Measurements from ENCODE around the gene CDAN1. TPM values are rescaled to one million over a fixed set of nuclear protein-coding genes. Genes with fewer than 3 reads are reported as not detected.

Gene CDAN1
- total and polyA plus RNA-seq, 3 experiments from 2014 or later, result 11.2 to 24.8 (median 24.7) TPM

- Mint-ChIP-seq H3K27ac (no peak overlapping the region), H3K36me3 (peaks cover 5 to 25% (median 10%) of the 10 kb centered on the region in 3 donors), H3K4me1 (peaks cover 5 to 6% (median 6%) of the 10 kb centered on the region in 3 donors), H3K4me3 (peak overlapping the region in 1 of 7 donors; percentile 7), H3K27me3 (no peaks in the 10 kb centered on the region), H3K9me3 (no peaks in the 10 kb centered on the region)
- ChIA-PET CTCF (no interaction called here), POLR2A (no interaction called here)
- no peak overlapping the region for H3K4me3 ChIP-seq (ENCODE audit: low read length)
- H3K36me3 ChIP-seq (ENCODE audit: insufficient read depth, low read length), result no peaks in the 10 kb centered on the region
- no peaks in the 10 kb centered on the region for H3K27me3 ChIP-seq (ENCODE audit: insufficient read depth, low read length, poor library complexity, severe bottlenecking)
- H3K4me1 ChIP-seq (ENCODE audit: insufficient read depth, low read length), result peaks cover 6% of the 10 kb centered on the region
- H3K9me3 ChIP-seq (ENCODE audit: low read length), result no peaks in the 10 kb centered on the region
- no peak for DNase-seq
- no peak overlapping the region for H3K27ac ChIP-seq (ENCODE audit: low read depth, low read length)
These were observed 5.2 kb upstream of the CDAN1 start for GRCh38 chr15:42742149-42742548.

- Mint-ChIP-seq H3K27me3 (no peaks in the 10 kb centered on the region), H3K36me3 (peaks cover 5 to 23% (median 10%) of the 10 kb centered on the region in 3 donors), H3K4me3 (peak overlapping the region in 1 of 7 donors; percentile 7), H3K4me1 (peaks cover 6% of the 10 kb centered on the region in 3 donors), H3K9me3 (no peaks in the 10 kb centered on the region), H3K27ac (no peak overlapping the region)
- CTCF ChIA-PET, result no interaction called here
- Histone ChIP-seq H3K36me3 (ENCODE audit: insufficient read depth, low read length) (no peaks in the 10 kb centered on the region), H3K27ac (ENCODE audit: low read depth, low read length) (no peak overlapping the region), H3K27me3 (ENCODE audit: insufficient read depth, low read length, poor library complexity, severe bottlenecking) (no peaks in the 10 kb centered on the region), H3K4me1 (ENCODE audit: insufficient read depth, low read length) (peaks cover 6% of the 10 kb centered on the region), H3K9me3 (ENCODE audit: low read length) (no peaks in the 10 kb centered on the region), H3K4me3 (ENCODE audit: low read length) (no peak overlapping the region)
- POLR2A ChIA-PET, result no interaction called here
- DNase-seq, result no peak
These were observed 4.8 kb upstream of the CDAN1 start for GRCh38 chr15:42741710-42742109.

- ChIA-PET POLR2A (no interaction called here), CTCF (interaction anchor here (0.9 to 1.9 kb wide), 2 partner anchors 34 to 188 kb away, joined by 3 to 4 read pairs; no protein-coding TSS in a partner anchor)
- no peaks in the 10 kb centered on the region for H3K27me3 Mint-ChIP-seq
- Histone ChIP-seq H3K27me3 (ENCODE audit: insufficient read depth, low read length, poor library complexity, severe bottlenecking) (no peaks in the 10 kb centered on the region), H3K36me3 (ENCODE audit: insufficient read depth, low read length) (peaks cover 9% of the 10 kb centered on the region), H3K4me1 (ENCODE audit: insufficient read depth, low read length) (peaks cover 12% of the 10 kb centered on the region), H3K9me3 (ENCODE audit: low read length) (no peaks in the 10 kb centered on the region), H3K27ac (ENCODE audit: low read depth, low read length) (peak overlapping the region; percentile 73), H3K4me3 (ENCODE audit: low read length) (peak overlapping the region; percentile 79)
- H3K4me3 Mint-ChIP-seq, result peak overlapping the region; percentile 78 to 93 (median 82)
- no peak for DNase-seq
- H3K9me3 Mint-ChIP-seq, result no peaks in the 10 kb centered on the region
- H3K27ac Mint-ChIP-seq, result peak overlapping the region; percentile 74 to 88 (median 87)
- peaks cover 0 to 25% (median 9%) of the 10 kb centered on the region in 3 donors for H3K36me3 Mint-ChIP-seq
- H3K4me1 Mint-ChIP-seq, result peaks cover 14 to 26% (median 20%) of the 10 kb centered on the region in 3 donors
These were observed 801 bp upstream of the CDAN1 start for GRCh38 chr15:42737529-42738328.

- Histone ChIP-seq H3K27me3 (ENCODE audit: insufficient read depth, low read length, poor library complexity, severe bottlenecking) (no peaks in the 10 kb centered on the region), H3K4me1 (ENCODE audit: insufficient read depth, low read length) (peaks cover 12% of the 10 kb centered on the region), H3K27ac (ENCODE audit: low read depth, low read length) (peak overlapping the region; percentile 73), H3K36me3 (ENCODE audit: insufficient read depth, low read length) (peaks cover 17% of the 10 kb centered on the region), H3K9me3 (ENCODE audit: low read length) (no peaks in the 10 kb centered on the region), H3K4me3 (ENCODE audit: low read length) (peak overlapping the region; percentile 79)
- peak in 2 of 5 donors; percentile 5 to 20 for DNase-seq
- peak overlapping the region; percentile 80 to 92 (median 82) for H3K4me3 Mint-ChIP-seq
- ChIA-PET POLR2A (no interaction called here), CTCF (interaction anchor here (0.7 to 1.6 kb wide), 2 partner anchors 14 to 190 kb away, joined by 3 to 5 read pairs; no protein-coding TSS in a partner anchor)
- H3K27me3 Mint-ChIP-seq, result no peaks in the 10 kb centered on the region
- H3K27ac Mint-ChIP-seq, result peak overlapping the region in 7 of 8 donors; percentile 46 to 88 (median 69)
- H3K9me3 Mint-ChIP-seq, result no peaks in the 10 kb centered on the region
- H3K36me3 Mint-ChIP-seq, result peaks cover 0 to 38% (median 9%) of the 10 kb centered on the region in 3 donors
- H3K4me1 Mint-ChIP-seq, result peaks cover 16 to 28% (median 24%) of the 10 kb centered on the region in 3 donors
These were observed 643 bp downstream of the CDAN1 start for GRCh38 chr15:42736178-42736792.

- CTCF ChIA-PET, result interaction anchor here (0.7 to 1.6 kb wide), 2 partner anchors 14 to 191 kb away, joined by 3 to 5 read pairs; no protein-coding TSS in a partner anchor
- Histone ChIP-seq H3K9me3 (ENCODE audit: low read length) (no peaks in the 10 kb centered on the region), H3K4me1 (ENCODE audit: insufficient read depth, low read length) (peaks cover 12% of the 10 kb centered on the region), H3K27me3 (ENCODE audit: insufficient read depth, low read length, poor library complexity, severe bottlenecking) (no peaks in the 10 kb centered on the region), H3K27ac (ENCODE audit: low read depth, low read length) (peak overlapping the region; percentile 73), H3K36me3 (ENCODE audit: insufficient read depth, low read length) (peaks cover 21% of the 10 kb centered on the region), H3K4me3 (ENCODE audit: low read length) (peak overlapping the region; percentile 79)
- peaks cover 0 to 45% (median 8%) of the 10 kb centered on the region in 3 donors for H3K36me3 Mint-ChIP-seq
- peaks cover 16 to 28% (median 24%) of the 10 kb centered on the region in 3 donors for H3K4me1 Mint-ChIP-seq
- DNase-seq, result no peak
- no peaks in the 10 kb centered on the region for H3K9me3 Mint-ChIP-seq
- peak overlapping the region in 7 of 8 donors; percentile 46 to 88 (median 69) for H3K27ac Mint-ChIP-seq
- H3K4me3 Mint-ChIP-seq, result peak overlapping the region; percentile 80 to 92 (median 82)
- POLR2A ChIA-PET, result no interaction called here
- no peaks in the 10 kb centered on the region for H3K27me3 Mint-ChIP-seq
These were observed 1.4 kb downstream of the CDAN1 start for GRCh38 chr15:42735382-42736165.

- ChIA-PET POLR2A (interaction anchor here (0.6 kb wide), 1 partner anchor 23 kb away, joined by 3 read pairs; no protein-coding TSS in a partner anchor), CTCF (interaction anchor here (0.7 kb wide), 1 partner anchor 11 kb away, joined by 3 read pairs; no protein-coding TSS in a partner anchor)
- H3K4me3 Mint-ChIP-seq, result peak overlapping the region; percentile 24 to 88 (median 71)
- DNase-seq, result no peak
- no peaks in the 10 kb centered on the region for H3K27me3 ChIP-seq (ENCODE audit: insufficient read depth, low read length, poor library complexity, severe bottlenecking)
- H3K27ac ChIP-seq (ENCODE audit: low read depth, low read length), result no peak overlapping the region
- H3K27me3 Mint-ChIP-seq, result no peaks in the 10 kb centered on the region
- peak overlapping the region in 6 of 8 donors; percentile 45 to 85 (median 66) for H3K27ac Mint-ChIP-seq
- H3K4me3 ChIP-seq (ENCODE audit: low read length), result no peak overlapping the region
- peaks cover 0 to 57% (median 7%) of the 10 kb centered on the region in 3 donors for H3K36me3 Mint-ChIP-seq
- no peaks in the 10 kb centered on the region for H3K9me3 Mint-ChIP-seq
- H3K9me3 ChIP-seq (ENCODE audit: low read length), result no peaks in the 10 kb centered on the region
- peaks cover 16 to 28% (median 24%) of the 10 kb centered on the region in 3 donors for H3K4me1 Mint-ChIP-seq
- peaks cover 12% of the 10 kb centered on the region for H3K4me1 ChIP-seq (ENCODE audit: insufficient read depth, low read length)
- H3K36me3 ChIP-seq (ENCODE audit: insufficient read depth, low read length), result peaks cover 25% of the 10 kb centered on the region
These were observed 2.8 kb downstream of the CDAN1 start for GRCh38 chr15:42734076-42734672.

GRCh38 chr15:42733027-42733426 lies 3.9 kb downstream of the CDAN1 start:
- no peak overlapping the region for H3K27ac ChIP-seq (ENCODE audit: low read depth, low read length)
- peaks cover 31% of the 10 kb centered on the region for H3K36me3 ChIP-seq (ENCODE audit: insufficient read depth, low read length)
- H3K4me1 ChIP-seq (ENCODE audit: insufficient read depth, low read length), result peaks cover 12% of the 10 kb centered on the region
- Mint-ChIP-seq H3K36me3 (peaks cover 0 to 68% (median 7%) of the 10 kb centered on the region in 3 donors), H3K4me3 (peak overlapping the region in 1 of 7 donors; percentile 78), H3K27me3 (no peaks in the 10 kb centered on the region), H3K4me1 (peaks cover 14 to 28% (median 24%) of the 10 kb centered on the region in 3 donors), H3K27ac (peak overlapping the region in 3 of 8 donors; percentile 12 to 68 (median 36)), H3K9me3 (no peaks in the 10 kb centered on the region)
- no peak overlapping the region for H3K4me3 ChIP-seq (ENCODE audit: low read length)
- H3K27me3 ChIP-seq (ENCODE audit: insufficient read depth, low read length, poor library complexity, severe bottlenecking), result no peaks in the 10 kb centered on the region
- no peaks in the 10 kb centered on the region for H3K9me3 ChIP-seq (ENCODE audit: low read length)
- CTCF ChIA-PET, result no interaction called here
- DNase-seq, result no peak
- POLR2A ChIA-PET, result no interaction called here
